Natural killer cell treated with Interleukin-12 subunit alpha and Interleukin-12 subunit beta and Interleukin-15 and Interleukin-18, amount 100 ng/mL, for 72 hours (primary cell): ENCODE data around the gene NANOGP8. TPM values are rescaled to one million over a fixed set of nuclear protein-coding genes. Genes with fewer than 3 reads are reported as not detected.
"Not testable (repeated sequence)": the region's sequence is repeated elsewhere in the genome, so short reads cannot be mapped to it uniquely, and the experiment has no call there.

Experiments used
- ATAC-seq, 2 donors: fragments of 150-1000 bp; cut with Tn5 transposase in 1 of 2; sonication (Bioruptor Pico), chemical (Tn5 transposase) in 1 of 2; 2 replicates each; pipeline ENCODE4 v1.10.0; 2021
- DNase-seq: peaks from one replicate; pipeline ENCODE4 v3.0.0; 2022; ENCODE audit warnings: low spot score
- H3K27ac Mint-ChIP-seq, 2 donors: 1 replicate in 1 of 2; 2 replicates in 1 of 2; pipeline ENCODE4 v1.8.0; 2022; ENCODE audit warnings: mixed read lengths in 2 of 2, mild to moderate bottlenecking in 1 of 2, moderate library complexity in 1 of 2
- H3K27me3 Mint-ChIP-seq, 2 donors: 1 replicate in 1 of 2; 2 replicates in 1 of 2; pipeline ENCODE4 v1.8.0; 2022; ENCODE audit warnings: mixed read lengths in 2 of 2
- H3K36me3 Mint-ChIP-seq: one replicate; pipeline ENCODE4 v1.8.0; 2022; ENCODE audit warnings: mixed read lengths
- H3K4me1 Mint-ChIP-seq, 2 donors: 1 replicate in 1 of 2; 2 replicates in 1 of 2; pipeline ENCODE4 v1.8.0; 2022; ENCODE audit warnings: low read depth in 2 of 2, mixed read lengths in 2 of 2, mild to moderate bottlenecking in 1 of 2
- H3K4me3 Mint-ChIP-seq: one replicate; pipeline ENCODE4 v1.8.0; 2022; ENCODE audit warnings: mixed read lengths
- H3K9me3 Mint-ChIP-seq: 2 replicates; pipeline ENCODE4 v1.8.0; 2022; ENCODE audit warnings: mixed read lengths
- total RNA-seq, 2 donors: library from RNA; stranded (reverse); gene quantifications; one replicate each; pipeline ENCODE4 v1.2.3, GENCODE V29; 2022

The NANOGP8 gene
- total RNA-seq, 2 donors from 2014 or later: not detected

GRCh38 chr15:35082371-35083348 is 2.4 kb downstream of the NANOGP8 start:
- ATAC-seq, H3K36me3 Mint-ChIP-seq, DNase-seq, H3K27me3 Mint-ChIP-seq, H3K27ac Mint-ChIP-seq, H3K9me3 Mint-ChIP-seq, H3K4me3 Mint-ChIP-seq, H3K4me1 Mint-ChIP-seq: not testable (repeated sequence)

GRCh38 chr15:35081626-35082365 is 3.3 kb downstream of the NANOGP8 start:
- not testable (repeated sequence) for H3K27me3 Mint-ChIP-seq, H3K4me3 Mint-ChIP-seq, H3K9me3 Mint-ChIP-seq, H3K27ac Mint-ChIP-seq, ATAC-seq, H3K4me1 Mint-ChIP-seq, H3K36me3 Mint-ChIP-seq
- peak; percentile 61 for DNase-seq

GRCh38 chr15:35080226-35080625 is 4.9 kb downstream of the NANOGP8 start:
- H3K4me3 Mint-ChIP-seq: no peak overlapping the region
- DNase-seq: no peak
- H3K27ac Mint-ChIP-seq: no peak overlapping the region
- H3K4me1 Mint-ChIP-seq: no peaks in the 10 kb centered on the region
- no peaks in the 10 kb centered on the region for H3K36me3 Mint-ChIP-seq
- no peaks in the 10 kb centered on the region for H3K9me3 Mint-ChIP-seq
- ATAC-seq: no peak
- H3K27me3 Mint-ChIP-seq: peaks cover 3 to 14% of the 10 kb centered on the region in 2 donors

- ATAC-seq (no peak), DNase-seq (no peak)
- H3K36me3 Mint-ChIP-seq: no peaks in the 10 kb centered on the region
- no peak overlapping the region for H3K27ac Mint-ChIP-seq
- peaks cover 3 to 15% of the 10 kb centered on the region in 2 donors for H3K27me3 Mint-ChIP-seq
- no peaks in the 10 kb centered on the region for H3K4me1 Mint-ChIP-seq
- H3K9me3 Mint-ChIP-seq: no peaks in the 10 kb centered on the region
- no peak overlapping the region for H3K4me3 Mint-ChIP-seq
Measured at GRCh38 chr15:35078221-35078915, 6.7 kb downstream of the NANOGP8 start.

GRCh38 chr15:35071106-35071505 is 14.0 kb downstream of the NANOGP8 start:
- Mint-ChIP-seq H3K4me1 (no peaks in the 10 kb centered on the region), H3K9me3 (no peaks in the 10 kb centered on the region), H3K4me3 (no peak overlapping the region), H3K27ac (no peak overlapping the region), H3K36me3 (no peaks in the 10 kb centered on the region), H3K27me3 (peaks cover 5 to 30% of the 10 kb centered on the region in 2 donors)
- DNase-seq (no peak), ATAC-seq (no peak)

GRCh38 chr15:35068846-35069475 is 16.1 kb downstream of the NANOGP8 start:
- Mint-ChIP-seq H3K27me3 (peaks cover 5 to 21% of the 10 kb centered on the region in 2 donors), H3K4me3 (no peak overlapping the region), H3K27ac (no peak overlapping the region), H3K9me3 (no peaks in the 10 kb centered on the region), H3K4me1 (no peaks in the 10 kb centered on the region), H3K36me3 (no peaks in the 10 kb centered on the region)
- ATAC-seq: no peak
- no peak for DNase-seq

- Mint-ChIP-seq H3K27me3 (peaks cover 5 to 21% of the 10 kb centered on the region in 2 donors), H3K9me3 (no peaks in the 10 kb centered on the region), H3K4me1 (no peaks in the 10 kb centered on the region), H3K4me3 (no peak overlapping the region), H3K27ac (no peak overlapping the region), H3K36me3 (no peaks in the 10 kb centered on the region)
- no peak for DNase-seq
- no peak for ATAC-seq
Measured at GRCh38 chr15:35067496-35068347, 17.4 kb downstream of the NANOGP8 start.

GRCh38 chr15:35066094-35066493 is 19.0 kb downstream of the NANOGP8 start:
- H3K27ac Mint-ChIP-seq: no peak overlapping the region
- peaks cover 5 to 21% of the 10 kb centered on the region in 2 donors for H3K27me3 Mint-ChIP-seq
- DNase-seq (no peak), ATAC-seq (no peak)
- H3K4me1 Mint-ChIP-seq: no peaks in the 10 kb centered on the region
- no peak overlapping the region for H3K4me3 Mint-ChIP-seq
- H3K9me3 Mint-ChIP-seq: no peaks in the 10 kb centered on the region
- H3K36me3 Mint-ChIP-seq: no peaks in the 10 kb centered on the region

- H3K9me3 Mint-ChIP-seq: no peaks in the 10 kb centered on the region
Measured at GRCh38 chr15:35064576-35065190, 20.4 kb downstream of the NANOGP8 start.

GRCh38 chr15:35062738-35063099 is 22.4 kb downstream of the NANOGP8 start:
- H3K27me3 Mint-ChIP-seq: peaks cover 0 to 9% of the 10 kb centered on the region in 2 donors
- H3K36me3 Mint-ChIP-seq: no peaks in the 10 kb centered on the region
- DNase-seq (no peak), ATAC-seq (no peak)
- H3K4me1 Mint-ChIP-seq: no peaks in the 10 kb centered on the region
- no peak overlapping the region for H3K27ac Mint-ChIP-seq
- no peaks in the 10 kb centered on the region for H3K9me3 Mint-ChIP-seq
- H3K4me3 Mint-ChIP-seq: no peak overlapping the region

More at GRCh38 chr15:35064576-35065190, 20.4 kb downstream of the NANOGP8 start:
- DNase-seq (no peak), ATAC-seq (no peak)
- Mint-ChIP-seq H3K36me3 (no peaks in the 10 kb centered on the region), H3K27ac (no peak overlapping the region), H3K27me3 (peaks cover 5 to 21% of the 10 kb centered on the region in 2 donors), H3K4me3 (no peak overlapping the region), H3K4me1 (no peaks in the 10 kb centered on the region)

GRCh38 chr15:35061825-35062737 is 23.0 kb downstream of the NANOGP8 start:
- Mint-ChIP-seq H3K27ac (no peak overlapping the region), H3K27me3 (peaks cover 0 to 3% of the 10 kb centered on the region in 2 donors), H3K9me3 (no peaks in the 10 kb centered on the region), H3K4me1 (no peaks in the 10 kb centered on the region), H3K4me3 (no peak overlapping the region), H3K36me3 (no peaks in the 10 kb centered on the region)
- ATAC-seq: no peak
- DNase-seq: no peak
